Tibial nerve (tissue), 4 donors: ENCODE data around the gene TEKT1. TPM values are rescaled to one million over a fixed set of nuclear protein-coding genes. Genes with fewer than 3 reads are reported as not detected.
"Not testable (repeated sequence)": the region's sequence is repeated elsewhere in the genome, so short reads cannot be mapped to it uniquely, and the experiment has no call there.

Experiments
- DNase-seq, 2 donors: peaks; one replicate each; pipeline ENCODE4 v3.0.0-alpha.2; 2019; ENCODE audit warnings: low spot score in 2 of 2
- H3K27ac ChIP-seq, 4 donors: fragments of 200-600 bp; sonication (generic) in 3 of 4; one replicate each; pipeline ENCODE4 v1.5.1; 2017 to 2019; ENCODE audit warnings: mild to moderate bottlenecking in 1 of 4
- H3K27me3 ChIP-seq, 2 donors: fragments of 200-600 bp; sonication (generic) in 1 of 2; one replicate each; pipeline versions ENCODE4 v1.5.1 to v1.6.0; 2017 to 2019
- H3K36me3 ChIP-seq, 3 donors: fragments of 200-600 bp; sonication (generic); one replicate each; pipeline ENCODE4 v1.5.1; 2018 to 2019
- H3K4me1 ChIP-seq, 4 donors: fragments of 200-600 bp; sonication (generic) in 3 of 4; one replicate each; pipeline ENCODE4 v1.5.1; 2017 to 2019
- H3K4me3 ChIP-seq, 4 donors: fragments of 200-600 bp; sonication (generic) in 3 of 4; one replicate each; pipeline ENCODE4 v1.5.1; 2017 to 2019; ENCODE audit warnings: mild to moderate bottlenecking in 1 of 4, moderate library complexity in 1 of 4
- H3K9me3 ChIP-seq, 4 donors: fragments of 200-600 bp; sonication (generic) in 3 of 4; one replicate each; pipeline ENCODE4 v1.5.1; 2017 to 2019
- CTCF ChIP-seq, 5 experiments: fragments of 200-600 bp in 3 of 5; fragments of 450-650 bp in 2 of 5; sonication (generic) in 3 of 5; IDR thresholded peaks; one replicate each; pipeline ENCODE4 v1.5.1; 2016 to 2019; ENCODE audit warnings: antibody characterized with exemption in 5 of 5, mild to moderate bottlenecking in 3 of 5, moderate library complexity in 2 of 5
- EP300 ChIP-seq, 2 donors: sonication (generic); formaldehyde crosslinking; IDR thresholded peaks; one replicate each; pipeline ENCODE4 v1.6.1; 2017; ENCODE audit warnings: antibody characterized with exemption in 2 of 2, mild to moderate bottlenecking in 1 of 2
- POLR2A ChIP-seq, 2 donors: fragments of 450-650 bp; IDR thresholded peaks; one replicate each; pipeline ENCODE4 v1.6.1; 2017; ENCODE audit warnings: antibody characterized with exemption in 2 of 2, mild to moderate bottlenecking in 2 of 2, moderate library complexity in 2 of 2
- WGBS, 2 donors: methylation state at CpG; one replicate each; pipeline ENCODE4 v1.1.5; 2018; 5-methylcytosine and 5-hydroxymethylcytosine counted together
- total RNA-seq, 4 donors: library from RNA; depleted of rRNA; stranded (reverse); fragments of >200 nt; gene quantifications; one replicate each; pipeline ENCODE4 v1.1.0, GENCODE V29; 2016

The TEKT1 gene
- total RNA-seq = not detected

- no peak within 1 kb of the TSS for H3K27ac ChIP-seq
- peak within 1 kb of the TSS in 3 of 4 donors; percentile 7 to 32 (median 16) for H3K4me3 ChIP-seq
- H3K27me3 ChIP-seq = peaks cover 0 to 57% of the 10 kb centered on the region in 2 donors
- no peaks in the 10 kb centered on the region for H3K9me3 ChIP-seq
- DNase-seq = peak; percentile 33 to 57
- no peaks in the 10 kb centered on the region for H3K36me3 ChIP-seq
- WGBS, 2 donors = 4 to 7% methylated on average over 16 to 32 of the region's 35 CpGs
- TF ChIP-seq POLR2A (IDR thresholded peaks at IDR 0.05) (no peak), CTCF (IDR thresholded peaks at IDR 0.05) (no peak), EP300 (IDR thresholded peaks at IDR 0.05) (no peak)
- no peaks in the 10 kb centered on the region for H3K4me1 ChIP-seq
These were observed at the start of gene TEKT1 for GRCh38 chr17:6831661-6832263. TEKT1 (minus strand) TSS chr17:6831729; CDS start chr17:6830376, 1,353 bp downstream.

DNA sequence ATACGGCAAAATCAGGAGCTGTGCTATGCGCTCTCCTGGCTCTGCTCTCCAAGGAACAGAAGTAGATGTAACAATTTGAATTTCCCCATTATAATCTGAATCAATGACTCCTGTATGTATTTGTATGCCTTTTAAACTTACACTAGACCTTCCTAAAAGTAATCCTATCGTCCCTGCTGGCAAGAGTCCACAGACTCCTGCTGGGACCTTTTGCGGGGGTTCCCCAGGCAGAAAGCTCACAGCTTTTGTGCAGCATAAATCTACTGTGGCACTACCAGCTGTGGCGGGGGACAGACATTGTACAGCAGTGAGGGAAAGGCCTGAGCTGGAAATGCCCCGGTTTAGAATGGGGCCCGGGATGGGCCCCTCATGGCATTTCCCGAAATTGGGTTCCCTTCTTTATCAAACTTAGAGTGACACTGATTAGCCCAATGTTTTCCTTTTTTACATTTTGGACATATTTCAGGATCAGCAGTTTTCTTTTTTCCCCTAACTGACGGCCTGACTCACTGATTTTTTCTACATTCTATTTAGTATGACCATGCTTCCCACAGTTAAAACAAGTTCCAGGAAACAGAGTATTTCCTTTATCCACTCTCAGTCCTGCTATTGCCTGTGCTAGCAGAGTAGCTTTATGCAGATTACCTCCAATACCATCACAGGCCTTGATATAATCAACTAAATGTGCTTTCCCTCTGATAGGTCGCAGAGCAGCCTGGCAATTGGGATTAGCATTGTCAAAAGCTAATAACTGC is 47.9 kb upstream of the TEKT1 start:
- H3K27me3 ChIP-seq, H3K4me3 ChIP-seq, H3K36me3 ChIP-seq, H3K4me1 ChIP-seq, H3K27ac ChIP-seq, DNase-seq: not testable (repeated sequence)
- peaks cover 0 to 28% (median 8%) of the 10 kb centered on the region in 4 donors for H3K9me3 ChIP-seq
- WGBS, 2 donors = 56 to 58% methylated on average over 10 of the region's 10 CpGs

- not testable (repeated sequence) for H3K9me3 ChIP-seq, H3K27ac ChIP-seq, H3K36me3 ChIP-seq, H3K27me3 ChIP-seq, DNase-seq, H3K4me1 ChIP-seq, H3K4me3 ChIP-seq
- WGBS, 2 donors = 75% methylated on average over 4 of the region's 4 CpGs
These were observed 43.7 kb upstream of the TEKT1 start for GRCh38 chr17:6875276-6875675.

DNA sequence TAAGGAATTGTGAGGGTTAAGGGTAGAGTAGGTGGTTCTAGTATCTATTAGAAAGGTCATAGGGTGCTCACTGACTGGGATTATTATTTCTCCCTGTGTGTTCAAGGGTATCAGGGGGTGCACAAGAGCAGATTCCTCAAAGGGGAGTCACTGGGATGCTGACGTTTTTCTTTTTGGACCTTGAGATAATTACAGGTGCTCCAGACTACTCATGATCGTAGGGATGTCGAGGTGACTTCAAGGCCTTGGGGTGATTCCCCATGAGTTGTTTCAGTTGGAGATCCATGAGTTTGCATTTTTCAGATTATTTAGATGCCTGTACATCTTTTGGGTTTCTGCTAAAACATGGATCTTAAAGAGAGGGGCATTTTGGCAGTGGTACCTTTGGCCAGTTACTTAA is 41.4 kb upstream of the TEKT1 start:
- TF ChIP-seq POLR2A (IDR thresholded peaks at IDR 0.05) (no peak), CTCF (IDR thresholded peaks at IDR 0.05) (no peak), EP300 (IDR thresholded peaks at IDR 0.05) (no peak)
- H3K4me3 ChIP-seq = no peak overlapping the region
- DNase-seq = no peak
- peaks cover 0 to 11% of the 10 kb centered on the region in 2 donors for H3K27me3 ChIP-seq
- no peaks in the 10 kb centered on the region for H3K9me3 ChIP-seq
- H3K4me1 ChIP-seq = no peaks in the 10 kb centered on the region
- 70 to 82% methylated on average over 3 of the region's 3 CpGs for WGBS, 2 donors
- H3K36me3 ChIP-seq = no peaks in the 10 kb centered on the region
- no peak overlapping the region for H3K27ac ChIP-seq

DNA sequence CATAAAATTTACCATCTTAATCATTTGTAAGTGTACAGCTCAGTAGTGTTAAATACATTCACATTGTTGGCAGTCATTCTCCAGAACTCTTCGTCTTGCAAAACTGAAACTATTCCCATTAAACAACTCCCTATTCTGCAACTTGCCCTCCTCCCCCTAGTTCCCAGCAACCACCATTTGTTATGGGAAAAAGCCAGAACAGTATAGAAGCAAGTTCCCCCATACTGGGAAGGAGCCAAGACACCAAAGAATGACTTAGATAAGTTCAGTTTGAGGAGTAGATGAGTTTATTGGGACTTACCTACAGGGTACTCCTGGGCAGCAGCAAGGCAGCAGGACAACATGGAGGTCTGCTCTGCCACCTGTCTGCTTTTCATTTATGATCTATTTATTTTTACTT is 39.3 kb upstream of the TEKT1 start:
- TF ChIP-seq EP300 (IDR thresholded peaks at IDR 0.05) (no peak), CTCF (IDR thresholded peaks at IDR 0.05) (no peak), POLR2A (IDR thresholded peaks at IDR 0.05) (no peak)
- DNase-seq = no peak
- H3K27me3 ChIP-seq = peaks cover 0 to 11% of the 10 kb centered on the region in 2 donors
- no peaks in the 10 kb centered on the region for H3K36me3 ChIP-seq
- no peak overlapping the region for H3K4me3 ChIP-seq
- H3K9me3 ChIP-seq = no peaks in the 10 kb centered on the region
- no peaks in the 10 kb centered on the region for H3K4me1 ChIP-seq
- WGBS, 2 donors = 28 to 36% methylated on average over 1 of the region's 1 CpG
- H3K27ac ChIP-seq = no peak overlapping the region

- no peak overlapping the region for H3K4me3 ChIP-seq
- H3K27me3 ChIP-seq = peaks cover 0 to 11% of the 10 kb centered on the region in 2 donors
- H3K27ac ChIP-seq = no peak overlapping the region
- TF ChIP-seq POLR2A (IDR thresholded peaks at IDR 0.05) = no peak
- no peaks in the 10 kb centered on the region for H3K9me3 ChIP-seq
- 73 to 75% methylated on average over 2 of the region's 2 CpGs for whole genome bisulfite sequencing, 2 donors
- DNase-seq = no peak
- H3K4me1 ChIP-seq = no peaks in the 10 kb centered on the region
- H3K36me3 ChIP-seq = no peaks in the 10 kb centered on the region
These were observed 37.1 kb upstream of the TEKT1 start for GRCh38 chr17:6868582-6868981.
